HCT116 (cell line): Measurements from ENCODE around the gene CCDC86. TPM values are rescaled to one million over a fixed set of nuclear protein-coding genes. Genes with fewer than 3 reads are reported as not detected.

Experiments used
- ATAC-seq: fragments of 200-7000 bp; cut with Tn5 transposase; 2 replicates; pipeline ENCODE4 v1.9.1; 2020; ENCODE audit warnings: mild to moderate bottlenecking, moderate library complexity
- BruUV-seq: library from RNA; stranded (reverse); fragments of 400-500 nt; replicated peaks from 2 replicates; lab custom pipeline; 2021; lab: Mats Ljungman, UMichigan
- CTCF ChIA-PET: fragments of 300-600 bp; sonication (Branson Sonifier 250); formaldehyde crosslinking; loops from one replicate; lab custom pipeline; 2021; ENCODE audit warnings: antibody characterized with exemption; lab: Charles Lee
- POLR2A ChIA-PET: fragments of 300-600, 350-600 bp; sonication (Branson Sonifier 250); formaldehyde crosslinking; loops from one replicate; lab custom pipeline; 2021; ENCODE audit warnings: antibody characterized with exemption; lab: Charles Lee
- RAD21 ChIA-PET, 2 experiments: fragments of 300-600 bp; sonication (Branson Sonifier 250); formaldehyde crosslinking; loops; one replicate each; lab custom pipeline; 2023; ENCODE audit warnings: low total read pairs in 2 of 2; ENCODE audit not compliant: uncharacterized antibody in 2 of 2, unreplicated experiment in 2 of 2, low non-redundant PET in 1 of 2; lab: Charles Lee
- DNase-seq: peaks from one replicate; pipeline ENCODE4 v3.0.0-alpha.2; 2010; ENCODE audit warnings: low read depth, low spot score
- H2AFZ ChIP-seq: fragments of 200-600 bp; shearing (Covaris generic), sonication (generic); 2 replicates; pipeline ENCODE4 v1.6.1; 2017; ENCODE audit warnings: low read depth, mixed run types, mixed read lengths, antibody characterized with exemption, low read length; ENCODE audit not compliant: poor library complexity, severe bottlenecking
- H3K27ac ChIP-seq: 2 replicates; pipeline ENCODE4 v1.5.1; 2012; ENCODE audit warnings: low read depth, low read length
- H3K27me3 ChIP-seq: fragments of 200-600 bp; sonication (generic); 2 replicates; pipeline ENCODE4 v1.6.1; 2016; ENCODE audit warnings: mixed run types, low read length, mixed read lengths; ENCODE audit not compliant: insufficient read depth
- H3K36me3 ChIP-seq, 2 experiments: fragments of 200-500 bp in 1 of 2; fragments of 200-600 bp in 1 of 2; sonication (Bioruptor generic) in 1 of 2; sonication (generic) in 1 of 2; 2 replicates each; pipeline versions ENCODE4 v1.5.1 to v1.6.1; 2014 to 2016; ENCODE audit warnings: low read length in 2 of 2, inconsistent platforms in 1 of 2, mixed read lengths in 1 of 2, mixed run types in 1 of 2; ENCODE audit not compliant: insufficient read depth in 2 of 2, control insufficient read depth in 1 of 2
- H3K4me1 ChIP-seq, 2 experiments: fragments of 200-600 bp in 1 of 2; sonication (generic) in 1 of 2; 2 replicates each; pipeline versions ENCODE4 v1.5.1 to v1.6.1; 2012 to 2017; ENCODE audit warnings: low read length in 2 of 2, inconsistent platforms in 1 of 2, mild to moderate bottlenecking in 1 of 2, mixed read lengths in 1 of 2, mixed run types in 1 of 2, moderate library complexity in 1 of 2; ENCODE audit not compliant: insufficient read depth in 2 of 2, control insufficient read depth in 1 of 2
- H3K4me2 ChIP-seq: fragments of 200-600 bp; sonication (generic); 2 replicates; pipeline ENCODE4 v1.6.1; 2017; ENCODE audit warnings: mixed run types, low read length, mixed read lengths
- H3K4me3 ChIP-seq, 2 experiments: fragments of 200-600 bp in 1 of 2; sonication (generic) in 1 of 2; replicated peaks in 1 of 2; 2 replicates each; pipeline ENCODE4 v1.5.1; 2011 to 2016; ENCODE audit warnings: low read length in 2 of 2, control low read depth in 1 of 2, low read depth in 1 of 2, mild to moderate bottlenecking in 1 of 2, mixed read lengths in 1 of 2, mixed run types in 1 of 2
- H3K79me2 ChIP-seq: fragments of 200-600 bp; sonication (generic); 2 replicates; pipeline ENCODE4 v1.6.1; 2017; ENCODE audit warnings: mild to moderate bottlenecking, mixed run types, low read length, moderate library complexity, mixed read lengths; ENCODE audit not compliant: insufficient read depth
- H3K9ac ChIP-seq: fragments of 200-600 bp; sonication (generic); 2 replicates; pipeline ENCODE4 v1.6.1; 2016; ENCODE audit warnings: low read length, mixed read lengths
- H3K9me2 ChIP-seq: fragments of 200-600 bp; sonication (generic), shearing (Covaris generic); 2 replicates; pipeline ENCODE4 v1.6.1; 2017; ENCODE audit warnings: mixed run types, mild to moderate bottlenecking, moderate library complexity; ENCODE audit not compliant: insufficient read depth
- H3K9me3 ChIP-seq, 2 experiments: fragments of 200-500 bp in 1 of 2; fragments of 200-600 bp in 1 of 2; sonication (Bioruptor generic) in 1 of 2; sonication (generic) in 1 of 2; 2 replicates each; pipeline ENCODE4 v1.6.1; 2014 to 2017; ENCODE audit warnings: low read length in 2 of 2, mixed read lengths in 2 of 2, inconsistent platforms in 1 of 2, low read depth in 1 of 2, mild to moderate bottlenecking in 1 of 2, mixed run types in 1 of 2, moderate library complexity in 1 of 2; ENCODE audit not compliant: control insufficient read depth in 1 of 2, insufficient read depth in 1 of 2
- H4K20me1 ChIP-seq: fragments of 200-600 bp; sonication (generic), shearing (Covaris generic); 2 replicates; pipeline ENCODE4 v1.6.1; 2017; ENCODE audit warnings: mixed run types, mild to moderate bottlenecking, moderate library complexity; ENCODE audit not compliant: insufficient read depth
- CBX3 ChIP-seq: IDR thresholded peaks from 2 replicates; pipeline ENCODE4 v1.6.1; 2012; ENCODE audit warnings: low read depth
- CTCF ChIP-seq, 3 experiments: fragments of 200-600 bp in 1 of 3; sonication (generic) in 1 of 3; IDR thresholded peaks in 2 of 3; conservative IDR thresholded peaks in 1 of 3; 2 replicates each; pipeline ENCODE4 v1.5.1; 2012 to 2017; ENCODE audit warnings: low read depth in 2 of 3, low read length in 2 of 3, antibody characterized with exemption in 1 of 3, borderline replicate concordance in 1 of 3, control low read depth in 1 of 3, mild to moderate bottlenecking in 1 of 3, mixed read lengths in 1 of 3, mixed run types in 1 of 3, moderate library complexity in 1 of 3; ENCODE audit not compliant: insufficient read depth in 1 of 3
- EGR1 ChIP-seq: IDR thresholded peaks from 2 replicates; pipeline ENCODE4 v1.6.1; 2012; ENCODE audit warnings: low read depth
- ELF1 ChIP-seq: IDR thresholded peaks from 2 replicates; pipeline ENCODE4 v1.6.1; 2012; ENCODE audit warnings: low read depth, borderline replicate concordance
- EZH2 ChIP-seq: fragments of 200-600 bp; sonication (generic); IDR thresholded peaks from 2 replicates; pipeline ENCODE4 v1.6.1; 2017; ENCODE audit warnings: antibody characterized with exemption, mixed run types
- EZH2phosphoT487 ChIP-seq: fragments of 200-600 bp; IDR thresholded peaks from 2 replicates; pipeline ENCODE4 v1.6.1; 2018; ENCODE audit warnings: antibody characterized with exemption, borderline replicate concordance
- FOSL1 ChIP-seq: IDR thresholded peaks from 2 replicates; pipeline ENCODE4 v1.6.1; 2012; ENCODE audit warnings: low read depth
- MAX ChIP-seq: IDR thresholded peaks from 2 replicates; pipeline ENCODE4 v1.6.1; 2012
- POLR2A ChIP-seq: IDR thresholded peaks from 2 replicates; pipeline ENCODE4 v1.7.0; 2011; ENCODE audit warnings: borderline replicate concordance; ENCODE audit not compliant: insufficient read depth, insufficient read length; ENCODE audit errors: extremely low read depth
- POLR2AphosphoS5 ChIP-seq: IDR thresholded peaks from 2 replicates; pipeline ENCODE4 v1.6.1; 2011; ENCODE audit warnings: mild to moderate bottlenecking, low read depth, low read length, moderate library complexity
- RAD21 ChIP-seq: IDR thresholded peaks from 2 replicates; pipeline ENCODE4 v1.6.1; 2012; ENCODE audit warnings: low read depth, mild to moderate bottlenecking
- SIN3A ChIP-seq: IDR thresholded peaks from 2 replicates; pipeline ENCODE4 v1.6.1; 2012; ENCODE audit warnings: low read depth
- SP1 ChIP-seq: IDR thresholded peaks from 2 replicates; pipeline ENCODE4 v1.6.1; 2012; ENCODE audit warnings: low read depth
- SRF ChIP-seq: IDR thresholded peaks from 2 replicates; pipeline ENCODE4 v1.6.1; 2012; ENCODE audit warnings: low read depth
- ZBTB33 ChIP-seq: IDR thresholded peaks from 2 replicates; pipeline ENCODE4 v1.6.1; 2011; ENCODE audit warnings: mild to moderate bottlenecking, low read length, moderate library complexity; ENCODE audit not compliant: insufficient replicate concordance; ENCODE audit errors: extremely low read depth
- ZNF274 ChIP-seq: fragments of 200-500 bp; sonication (Bioruptor generic); IDR thresholded peaks from 2 replicates; pipeline ENCODE4 v1.6.1; 2014; ENCODE audit warnings: mild to moderate bottlenecking, low read depth, low read length, inconsistent platforms
- intact Hi-C: fragments of 100-400 bp; cut with micrococcal nuclease; formaldehyde crosslinking; loops from 2 replicates; pipeline ENCODE4 v1.10.0; 2022
- total RNA-seq: library from RNA; stranded (reverse); gene quantifications from one replicate; pipeline ENCODE4 v1.2.1, GENCODE V29; 2021; ENCODE audit not compliant: unreplicated experiment

Gene CCDC86
- total RNA-seq, 1 experiment from 2014 or later = 69.6 TPM

GRCh38 chr11:60852982-60853950, 11.4 kb downstream of the CCDC86 start:
- no peak overlapping the region for H3K4me2 ChIP-seq
- no peak for TF ChIP-seq CTCF (IDR thresholded peaks at IDR 0.05 in 2 of 3, conservative IDR thresholded peaks at IDR 0.05 in 1 of 3; ENCODE audit: borderline replicate concordance in 1 of 3, insufficient read depth in 1 of 3, low read depth in 2 of 3, low read length in 2 of 3)
- TF ChIP-seq CBX3 = no peak
- TF ChIP-seq FOSL1 = no peak
- TF ChIP-seq EZH2phosphoT487 = no peak
- TF ChIP-seq ZBTB33 = no peak
- no peak for TF ChIP-seq ZNF274
- no peak for TF ChIP-seq EZH2
- TF ChIP-seq ELF1 = no peak
- TF ChIP-seq POLR2A = no peak
- TF ChIP-seq RAD21 = no peak
- no peak for TF ChIP-seq MAX
- no peak for TF ChIP-seq EGR1
- no peak for TF ChIP-seq POLR2AphosphoS5
- TF ChIP-seq SRF = no peak
- TF ChIP-seq SIN3A = no peak
- no peak for TF ChIP-seq SP1
- TF ChIP-seq, all 23 proteins: peak for 0
- Histone ChIP-seq H3K9me2 (no peaks in the 10 kb centered on the region), H3K27ac (no peak overlapping the region), H3K4me3 (no peak overlapping the region), H3K4me1 (no peaks in the 10 kb centered on the region), H3K36me3 (peaks cover 15 to 30% of the 10 kb centered on the region in 2 experiments; a peak in 3 of 4 replicates), H3K9ac (no peak overlapping the region), H3K79me2 (no peaks in the 10 kb centered on the region; the same call in 1 of the 2 replicates), H2AFZ (no peak overlapping the region), H3K27me3 (no peaks in the 10 kb centered on the region), H3K9me3 (no peaks in the 10 kb centered on the region), H4K20me1 (no peaks in the 10 kb centered on the region)
- ChIA-PET POLR2A (no interaction called here), CTCF (no interaction called here), RAD21 (no interaction called here)
- intact Hi-C loops = no loop called here
- ATAC-seq (no peak), DNase-seq (no peak)
- BruUV-seq = no TSS peak
